Spleen (tissue), 11 donors: ENCODE data around the gene FUOM. TPM values are rescaled to one million over a fixed set of nuclear protein-coding genes. Genes with fewer than 3 reads are reported as not detected.

Source experiments
- DNase-seq: peaks from one replicate; pipeline ENCODE4 v3.0.0-alpha.2; 2020
- H3K27ac ChIP-seq, 8 donors: fragments of 200-600 bp; sonication (generic) in 7 of 8; 1 replicate in 4 of 8; 2 replicates in 4 of 8; pipeline versions ENCODE4 v1.5.0 to v1.8.0; 2016 to 2021; ENCODE audit warnings: inconsistent platforms in 4 of 8, mild to moderate bottlenecking in 4 of 8, moderate library complexity in 1 of 8
- H3K27me3 ChIP-seq, 7 donors: fragments of 200-600 bp; sonication (generic) in 6 of 7; replicated peaks in 1 of 7; 1 replicate in 4 of 7; 2 replicates in 3 of 7; pipeline versions ENCODE4 v1.5.0 to v1.8.0; 2016 to 2021; ENCODE audit warnings: inconsistent platforms in 3 of 7, mild to moderate bottlenecking in 1 of 7
- H3K36me3 ChIP-seq, 6 donors: fragments of 200-600 bp; sonication (generic) in 5 of 6; 1 replicate in 4 of 6; 2 replicates in 2 of 6; pipeline versions ENCODE4 v1.5.0 to v1.8.0; 2016 to 2021; ENCODE audit warnings: inconsistent platforms in 2 of 6
- H3K4me1 ChIP-seq, 6 donors: fragments of 200-600 bp; sonication (generic) in 5 of 6; 1 replicate in 3 of 6; 2 replicates in 3 of 6; pipeline versions ENCODE4 v1.5.0 to v1.8.0; 2016 to 2021; ENCODE audit warnings: inconsistent platforms in 3 of 6
- H3K4me3 ChIP-seq, 8 donors: fragments of 200-600 bp; sonication (generic) in 7 of 8; 1 replicate in 4 of 8; 2 replicates in 4 of 8; pipeline versions ENCODE4 v1.5.0 to v1.8.0; 2016 to 2021; ENCODE audit warnings: inconsistent platforms in 4 of 8, mild to moderate bottlenecking in 4 of 8, moderate library complexity in 2 of 8
- H3K9me3 ChIP-seq, 8 donors: fragments of 200-600 bp; sonication (generic) in 7 of 8; 1 replicate in 4 of 8; 2 replicates in 4 of 8; pipeline versions ENCODE4 v1.5.0 to v1.8.0; 2016 to 2021; ENCODE audit warnings: inconsistent platforms in 4 of 8
- CTCF ChIP-seq, 11 experiments: fragments of 200-600 bp in 7 of 11; fragments of 450-650 bp in 4 of 11; sonication (generic) in 4 of 11; IDR thresholded peaks in 8 of 11; conservative IDR thresholded peaks in 3 of 11; 1 replicate in 7 of 11; 2 replicates in 4 of 11; pipeline versions ENCODE4 v1.4.0 to v1.8.0; 2016 to 2021; ENCODE audit warnings: antibody characterized with exemption in 11 of 11, inconsistent platforms in 4 of 11, mild to moderate bottlenecking in 1 of 11
- POLR2A ChIP-seq, 3 donors: fragments of 450-650 bp; IDR thresholded peaks; one replicate each; pipeline ENCODE4 v1.5.1; 2017; ENCODE audit warnings: antibody characterized with exemption in 3 of 3, mild to moderate bottlenecking in 1 of 3
- POLR2AphosphoS5 ChIP-seq, 3 donors: sonication (generic); formaldehyde crosslinking; IDR thresholded peaks; one replicate each; pipeline ENCODE4 v1.5.1; 2017; ENCODE audit warnings: antibody characterized with exemption in 3 of 3
- WGBS, 5 donors: extraction: QIAGEN DNeasy Blood & Tissue Kit in 3 of 5; methylation state at CpG; one replicate each; pipeline versions ENCODE4 v1.1.5 to v1.1.7; 2013 to 2018; 5-methylcytosine and 5-hydroxymethylcytosine counted together
- intact Hi-C: fragments of 100-400 bp; cut with DNase I; formaldehyde crosslinking; loops from one replicate; pipeline ENCODE4 v1.15.0; 2023; ENCODE audit warnings: low total_unique reads
- polyA plus RNA-seq, 3 donors: library from polyadenylated mRNA; stranded (reverse); fragments of 200-250 nt; gene quantifications; one replicate each; pipeline ENCODE4 v1.2.1, GENCODE V29; 2013
- total RNA-seq, 7 donors: library from RNA; depleted of rRNA in 3 of 7; stranded (reverse); fragments of >200 nt in 3 of 7; fragmentation: NEBNext Ultra II Directional in 4 of 7; extraction: Animal tissue kit (Norgen Biotek cat#: 25700) in 4 of 7; gene quantifications; one replicate each; pipeline versions ENCODE4 v1.1.0 to v1.2.1, GENCODE V29; 2016 to 2021
- donor health status: healthy with polysubstance abuse.
- donor health status: DM: no; HTN: no; CAD: no; lungs with moderate emphysema.
- donor health status: DM: no; HTN: no; CAD: no.
- donor health status: Bipolar disorder and iron deficiency.
- donor health status: healthy.
- donor health status: DM: no; HTN: no; CAD: no.
- donor health status: DM: yes; HTN: yes; CAD: no.

Gene FUOM
- total and polyA plus RNA-seq, 10 donors = 25.3 to 79.6 (median 34.6) TPM

- Histone ChIP-seq H3K4me1 (peaks cover 14 to 49% (median 24%) of the 10 kb centered on the region in 6 donors), H3K27ac (no peak overlapping the region), H3K36me3 (peaks cover 0 to 93% (median 44%) of the 10 kb centered on the region in 6 donors), H3K4me3 (no peak overlapping the region), H3K9me3 (peaks cover 0 to 3% (median 0%) of the 10 kb centered on the region in 8 donors), H3K27me3 (no peaks in the 10 kb centered on the region)
- intact Hi-C loops = no loop called here
- DNase-seq = no peak
- TF ChIP-seq POLR2A (IDR thresholded peaks at IDR 0.05) (no peak), CTCF (IDR thresholded peaks at IDR 0.05 in 8 of 11, conservative IDR thresholded peaks at IDR 0.05 in 3 of 11) (no peak), POLR2AphosphoS5 (IDR thresholded peaks at IDR 0.05) (no peak)
- WGBS, 5 donors = 88 to 95% (median 91%) methylated on average over 5 of the region's 5 CpGs
These were observed 46.0 kb upstream of the FUOM start for GRCh38 chr10:133403784-133404183.

DNA sequence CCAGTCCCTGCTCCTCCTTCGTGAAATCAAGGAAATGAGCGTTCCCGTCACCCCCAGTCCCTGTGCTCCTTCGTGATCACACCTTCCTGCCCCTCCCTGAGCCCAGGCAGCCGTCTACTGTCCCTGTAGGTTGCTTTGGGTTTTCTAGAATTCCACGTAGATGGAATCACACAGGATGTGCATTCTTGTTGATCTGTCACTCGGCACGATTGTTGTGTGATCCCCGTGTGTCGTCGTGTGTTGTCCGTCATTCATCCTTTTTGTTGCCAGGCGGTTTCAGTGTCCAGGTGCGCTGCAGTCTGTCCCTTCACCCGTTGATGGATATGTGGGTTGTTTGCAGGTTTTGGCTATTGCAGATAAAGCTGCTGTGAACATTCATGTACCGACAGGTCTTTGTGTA, 45.5 kb upstream of the FUOM start:
- H3K27me3 ChIP-seq = no peaks in the 10 kb centered on the region
- WGBS, 5 donors = 86 to 89% (median 87%) methylated on average over 16 of the region's 16 CpGs
- H3K9me3 ChIP-seq = no peaks in the 10 kb centered on the region
- intact Hi-C loops = no loop called here
- DNase-seq = no peak
- peaks cover 0 to 93% (median 47%) of the 10 kb centered on the region in 6 donors for H3K36me3 ChIP-seq
- H3K4me1 ChIP-seq = peaks cover 14 to 49% (median 24%) of the 10 kb centered on the region in 6 donors
- H3K4me3 ChIP-seq = no peak overlapping the region
- TF ChIP-seq POLR2AphosphoS5 (IDR thresholded peaks at IDR 0.05) (peak in 2 of 3 donors; percentile 17 to 18), POLR2A (IDR thresholded peaks at IDR 0.05) (no peak), CTCF (IDR thresholded peaks at IDR 0.05 in 8 of 11, conservative IDR thresholded peaks at IDR 0.05 in 3 of 11) (no peak)
- no peak overlapping the region for H3K27ac ChIP-seq

DNA sequence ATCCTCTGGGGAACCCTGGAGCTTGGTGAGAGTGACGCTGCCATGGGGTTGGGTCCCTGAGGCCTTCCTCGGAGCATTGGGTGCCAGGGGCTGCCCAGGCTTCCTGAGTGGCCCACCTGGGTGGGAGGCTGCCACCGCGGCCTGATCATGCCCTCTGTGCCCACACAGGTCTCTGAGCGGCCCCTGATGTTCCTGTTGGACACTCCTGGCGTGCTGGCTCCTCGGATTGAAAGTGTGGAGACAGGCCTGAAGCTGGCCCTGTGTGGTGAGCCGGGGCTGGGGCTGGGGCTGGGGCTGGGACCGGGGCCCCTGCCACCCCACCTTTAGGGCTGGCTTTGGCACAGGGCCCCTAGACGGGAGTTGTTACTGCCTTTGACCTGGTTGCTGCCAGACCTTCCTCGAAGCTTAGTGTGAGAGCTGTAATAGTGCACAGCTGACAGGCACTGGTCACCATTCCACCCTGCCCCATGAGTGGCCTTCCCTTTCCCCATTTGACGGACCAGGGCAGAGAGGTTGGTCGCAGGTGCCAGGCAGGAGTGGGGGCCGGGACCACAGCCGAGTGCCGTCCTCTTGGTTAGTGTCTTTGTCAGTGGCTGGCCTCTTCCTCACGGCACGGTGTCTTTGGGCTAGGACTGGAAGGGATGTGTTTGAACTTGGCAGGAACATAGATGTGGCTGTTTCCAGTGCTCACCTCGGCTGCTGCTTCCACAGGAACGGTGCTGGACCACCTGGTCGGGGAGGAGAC, 44.3 kb upstream of the FUOM start:
- peak; percentile 75 for DNase-seq
- Histone ChIP-seq H3K9me3 (no peaks in the 10 kb centered on the region), H3K36me3 (peaks cover 0 to 93% (median 44%) of the 10 kb centered on the region in 6 donors), H3K27ac (peak overlapping the region in 6 of 8 donors; percentile 76 to 87 (median 82)), H3K4me3 (no peak overlapping the region), H3K4me1 (peaks cover 14 to 50% (median 24%) of the 10 kb centered on the region in 6 donors), H3K27me3 (no peaks in the 10 kb centered on the region)
- intact Hi-C loops = no loop called here
- WGBS, 5 donors = 94 to 98% (median 96%) methylated on average over 17 to 21 of the region's 21 CpGs
- TF ChIP-seq POLR2AphosphoS5 (IDR thresholded peaks at IDR 0.05) (no peak), CTCF (IDR thresholded peaks at IDR 0.05 in 8 of 11, conservative IDR thresholded peaks at IDR 0.05 in 3 of 11) (no peak), POLR2A (IDR thresholded peaks at IDR 0.05) (no peak)

- peak; percentile 76 for DNase-seq
- intact Hi-C loops = no loop called here
- Histone ChIP-seq H3K27ac (peak overlapping the region; percentile 67 to 87 (median 79)), H3K9me3 (no peaks in the 10 kb centered on the region), H3K4me1 (peaks cover 14 to 55% (median 24%) of the 10 kb centered on the region in 6 donors), H3K36me3 (peaks cover 0 to 93% (median 48%) of the 10 kb centered on the region in 6 donors), H3K4me3 (peak overlapping the region in 1 of 8 donors; percentile 36), H3K27me3 (no peaks in the 10 kb centered on the region)
- 82 to 94% (median 90%) methylated on average over 12 of the region's 12 CpGs for WGBS, 5 donors
- TF ChIP-seq CTCF (IDR thresholded peaks at IDR 0.05 in 8 of 11, conservative IDR thresholded peaks at IDR 0.05 in 3 of 11) (no peak), POLR2A (IDR thresholded peaks at IDR 0.05) (no peak), POLR2AphosphoS5 (IDR thresholded peaks at IDR 0.05) (no peak)
These were observed 43.7 kb upstream of the FUOM start for GRCh38 chr10:133401500-133401899.
